WTC11 (cell line): ENCODE measurements around the gene INPP5A.
"Not testable (repeated sequence)": the region's sequence is repeated elsewhere in the genome, so short reads cannot be mapped to it uniquely, and the experiment has no call there.

ENCODE experiments used
- CTCF ChIP-seq: fragments of 200-600 bp; IDR thresholded peaks from 2 replicates; pipeline ENCODE4 v1.8.0; 2022; ENCODE audit warnings: antibody characterized with exemption
- E2F5 ChIP-seq: sonication (generic); formaldehyde crosslinking; IDR thresholded peaks from 2 replicates; pipeline ENCODE4 v1.8.1; 2022; ENCODE audit warnings: mild to moderate bottlenecking, moderate library complexity, missing genetic modification reagents
- IRF2 ChIP-seq: sonication (generic); formaldehyde crosslinking; IDR thresholded peaks from 2 replicates; pipeline ENCODE4 v1.8.0; 2022; ENCODE audit warnings: low read depth, missing genetic modification reagents, borderline replicate concordance
- NFE2L1 ChIP-seq: sonication (generic); formaldehyde crosslinking; IDR thresholded peaks from 2 replicates; pipeline ENCODE4 v1.8.1; 2023; ENCODE audit warnings: missing genetic modification reagents

DNA sequence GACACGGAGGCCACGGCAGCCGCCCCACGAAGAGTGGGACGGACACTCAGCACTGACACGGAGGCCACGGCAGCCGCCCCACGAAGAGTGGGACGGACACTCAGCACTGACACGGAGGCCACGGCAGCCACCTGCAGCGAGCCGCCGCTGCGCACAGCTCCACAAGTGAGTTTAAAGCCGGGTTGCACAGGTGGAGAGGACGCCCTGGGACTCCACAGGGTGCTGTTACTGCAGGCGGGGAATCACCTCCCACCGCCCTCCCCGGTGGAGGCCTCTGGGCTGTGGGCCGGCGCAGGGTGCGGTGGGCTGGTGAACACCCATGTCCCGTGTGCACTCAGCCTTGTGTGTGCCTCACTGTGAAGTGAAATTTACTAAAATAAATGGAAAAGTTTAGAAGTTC is 235.2 kb downstream of the INPP5A start:
- TF ChIP-seq IRF2; NFE2L1 (CRISPR knock-in tag); E2F5; CTCF: not testable (repeated sequence)
